ENCODE results near the gene APOE. TPM values are rescaled to one million over a fixed set of nuclear protein-coding genes. Genes with fewer than 3 reads are reported as not detected.

The APOE gene
- total RNA-seq, 1 experiment from 2014 or later = 3.3 TPM

DNA sequence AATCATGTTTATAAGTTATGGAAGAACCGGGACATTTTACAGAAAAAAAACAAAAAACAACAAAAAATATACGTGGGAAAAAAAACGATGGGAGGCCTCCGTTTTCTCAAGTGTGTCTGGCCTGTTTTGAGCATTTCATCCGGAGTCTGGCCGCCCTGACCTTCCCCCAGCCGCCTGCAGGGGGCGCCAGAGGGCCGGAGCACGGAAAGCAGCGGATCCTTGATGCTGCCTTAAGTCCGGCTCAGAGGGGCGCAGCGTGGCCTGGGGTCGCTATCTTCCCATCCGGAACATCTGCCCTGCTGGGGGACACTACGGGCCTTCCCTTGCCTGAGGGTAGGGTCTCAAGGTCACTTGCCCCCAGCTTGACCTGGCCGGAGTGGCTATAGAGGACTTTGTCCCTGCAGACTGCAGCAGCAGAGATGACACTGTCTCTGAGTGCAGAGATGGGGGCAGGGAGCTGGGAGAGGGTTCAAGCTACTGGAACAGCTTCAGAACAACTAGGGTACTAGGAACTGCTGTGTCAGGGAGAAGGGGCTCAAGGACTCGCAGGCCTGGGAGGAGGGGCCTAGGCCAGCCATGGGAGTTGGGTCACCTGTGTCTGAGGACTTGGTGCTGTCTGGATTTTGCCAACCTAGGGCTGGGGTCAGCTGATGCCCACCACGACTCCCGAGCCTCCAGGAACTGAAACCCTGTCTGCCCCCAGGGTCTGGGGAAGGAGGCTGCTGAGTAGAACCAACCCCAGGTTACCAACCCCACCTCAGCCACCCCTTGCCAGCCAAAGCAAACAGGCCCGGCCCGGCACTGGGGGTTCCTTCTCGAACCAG lies 1.8 kb upstream of the APOE start:
- no peak overlapping the region for H3K4me3 Mint-ChIP-seq (ENCODE audit: unreplicated experiment)
- peak; percentile 63 for DNase-seq (ENCODE audit: unreplicated experiment)
- H3K27ac Mint-ChIP-seq (ENCODE audit: low read depth, unreplicated experiment) = no peak overlapping the region
- H3K9me3 Mint-ChIP-seq (ENCODE audit: unreplicated experiment) = no peaks in the 10 kb centered on the region
- peaks cover 7% of the 10 kb centered on the region for H3K4me1 Mint-ChIP-seq (ENCODE audit: insufficient read depth, unreplicated experiment)
- ChIA-PET CTCF (interaction anchor here (0.6 to 3.9 kb wide), 24 partner anchors 9 to 1136 kb away, joined by 3 to 49 read pairs (median 4); partner anchors contain the start of genes APOC1 and TOMM40), POLR2A (interaction anchor here (0.7 to 1.3 kb wide), 4 partner anchors 11 to 171 kb away, joined by 3 to 4 read pairs (median 4); partner anchors contain the start of gene CLPTM1)
- peaks cover 10% of the 10 kb centered on the region for H3K27me3 Mint-ChIP-seq (ENCODE audit: insufficient read depth, unreplicated experiment)
- peaks cover 54% of the 10 kb centered on the region for H3K36me3 Mint-ChIP-seq (ENCODE audit: insufficient read depth, unreplicated experiment)
- BruUV-seq (replicated peaks) = no TSS peak
- intact Hi-C loops (cut with micrococcal nuclease) = loop anchor here (1.0 kb wide), 1 partner anchor 47 kb away; no protein-coding TSS in a partner anchor
- TF ChIP-seq, protein P1, sequence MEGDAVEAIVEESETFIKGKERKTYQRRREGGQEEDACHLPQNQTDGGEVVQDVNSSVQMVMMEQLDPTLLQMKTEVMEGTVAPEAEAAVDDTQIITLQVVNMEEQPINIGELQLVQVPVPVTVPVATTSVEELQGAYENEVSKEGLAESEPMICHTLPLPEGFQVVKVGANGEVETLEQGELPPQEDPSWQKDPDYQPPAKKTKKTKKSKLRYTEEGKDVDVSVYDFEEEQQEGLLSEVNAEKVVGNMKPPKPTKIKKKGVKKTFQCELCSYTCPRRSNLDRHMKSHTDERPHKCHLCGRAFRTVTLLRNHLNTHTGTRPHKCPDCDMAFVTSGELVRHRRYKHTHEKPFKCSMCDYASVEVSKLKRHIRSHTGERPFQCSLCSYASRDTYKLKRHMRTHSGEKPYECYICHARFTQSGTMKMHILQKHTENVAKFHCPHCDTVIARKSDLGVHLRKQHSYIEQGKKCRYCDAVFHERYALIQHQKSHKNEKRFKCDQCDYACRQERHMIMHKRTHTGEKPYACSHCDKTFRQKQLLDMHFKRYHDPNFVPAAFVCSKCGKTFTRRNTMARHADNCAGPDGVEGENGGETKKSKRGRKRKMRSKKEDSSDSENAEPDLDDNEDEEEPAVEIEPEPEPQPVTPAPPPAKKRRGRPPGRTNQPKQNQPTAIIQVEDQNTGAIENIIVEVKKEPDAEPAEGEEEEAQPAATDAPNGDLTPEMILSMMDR (IDR thresholded peaks at IDR 0.05; ENCODE audit: unreplicated experiment) = peak; percentile 97

DNA sequence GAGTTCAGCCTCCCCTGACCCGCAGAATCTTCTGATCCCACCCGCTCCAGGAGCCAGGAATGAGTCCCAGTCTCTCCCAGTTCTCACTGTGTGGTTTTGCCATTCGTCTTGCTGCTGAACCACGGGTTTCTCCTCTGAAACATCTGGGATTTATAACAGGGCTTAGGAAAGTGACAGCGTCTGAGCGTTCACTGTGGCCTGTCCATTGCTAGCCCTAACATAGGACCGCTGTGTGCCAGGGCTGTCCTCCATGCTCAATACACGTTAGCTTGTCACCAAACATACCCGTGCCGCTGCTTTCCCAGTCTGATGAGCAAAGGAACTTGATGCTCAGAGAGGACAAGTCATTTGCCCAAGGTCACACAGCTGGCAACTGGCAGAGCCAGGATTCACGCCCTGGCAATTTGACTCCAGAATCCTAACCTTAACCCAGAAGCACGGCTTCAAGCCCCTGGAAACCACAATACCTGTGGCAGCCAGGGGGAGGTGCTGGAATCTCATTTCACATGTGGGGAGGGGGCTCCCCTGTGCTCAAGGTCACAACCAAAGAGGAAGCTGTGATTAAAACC lies 1.1 kb upstream of the APOE start:
- POLR2A ChIA-PET = interaction anchor here (0.8 to 1.3 kb wide), 3 partner anchors 11 to 50 kb away, joined by 3 to 4 read pairs (median 3); partner anchors contain the start of gene CLPTM1
- no TSS peak for BruUV-seq (replicated peaks)

DNA sequence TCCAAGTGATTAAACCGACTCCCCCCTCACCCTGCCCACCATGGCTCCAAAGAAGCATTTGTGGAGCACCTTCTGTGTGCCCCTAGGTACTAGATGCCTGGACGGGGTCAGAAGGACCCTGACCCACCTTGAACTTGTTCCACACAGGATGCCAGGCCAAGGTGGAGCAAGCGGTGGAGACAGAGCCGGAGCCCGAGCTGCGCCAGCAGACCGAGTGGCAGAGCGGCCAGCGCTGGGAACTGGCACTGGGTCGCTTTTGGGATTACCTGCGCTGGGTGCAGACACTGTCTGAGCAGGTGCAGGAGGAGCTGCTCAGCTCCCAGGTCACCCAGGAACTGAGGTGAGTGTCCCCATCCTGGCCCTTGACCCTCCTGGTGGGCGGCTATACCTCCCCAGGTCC lies 2.0 kb downstream of the APOE start:
- TF ChIP-seq, protein P1 (IDR thresholded peaks at IDR 0.05; ENCODE audit: unreplicated experiment) = no peak
- ChIA-PET CTCF (interaction anchor here (0.6 to 1.5 kb wide), 4 partner anchors 9 to 47 kb away, joined by 3 to 5 read pairs (median 3); no protein-coding TSS in a partner anchor), POLR2A (interaction anchor here (0.9 to 1.1 kb wide), 2 partner anchors 17 to 47 kb away, joined by 3 read pairs; partner anchors contain the start of genes CLPTM1 and TOMM40)
- BruUV-seq (replicated peaks) = no TSS peak
- H3K9me3 Mint-ChIP-seq (ENCODE audit: unreplicated experiment) = no peaks in the 10 kb centered on the region
- DNase-seq (ENCODE audit: unreplicated experiment) = no peak
- H3K27me3 Mint-ChIP-seq (ENCODE audit: insufficient read depth, unreplicated experiment) = peaks cover 10% of the 10 kb centered on the region
- intact Hi-C loops (cut with micrococcal nuclease) = no loop called here
- H3K36me3 Mint-ChIP-seq (ENCODE audit: insufficient read depth, unreplicated experiment) = peaks cover 16% of the 10 kb centered on the region
- H3K27ac Mint-ChIP-seq (ENCODE audit: low read depth, unreplicated experiment) = no peak overlapping the region
- no peak overlapping the region for H3K4me3 Mint-ChIP-seq (ENCODE audit: unreplicated experiment)
- peaks cover 22% of the 10 kb centered on the region for H3K4me1 Mint-ChIP-seq (ENCODE audit: insufficient read depth, unreplicated experiment)

More for the DNA sequence above, 1.1 kb upstream of the APOE start:
- intact Hi-C loops (cut with micrococcal nuclease) = no loop called here
- peaks cover 47% of the 10 kb centered on the region for H3K36me3 Mint-ChIP-seq (ENCODE audit: insufficient read depth, unreplicated experiment)
- no peak for DNase-seq (ENCODE audit: unreplicated experiment)
- TF ChIP-seq, protein P1 (IDR thresholded peaks at IDR 0.05; ENCODE audit: unreplicated experiment) = peak; percentile 30
- H3K4me1 Mint-ChIP-seq (ENCODE audit: insufficient read depth, unreplicated experiment) = peaks cover 7% of the 10 kb centered on the region
- no peak overlapping the region for H3K4me3 Mint-ChIP-seq (ENCODE audit: unreplicated experiment)
- H3K27ac Mint-ChIP-seq (ENCODE audit: low read depth, unreplicated experiment) = no peak overlapping the region
- H3K27me3 Mint-ChIP-seq (ENCODE audit: insufficient read depth, unreplicated experiment) = peaks cover 10% of the 10 kb centered on the region
- CTCF ChIA-PET = interaction anchor here (0.6 to 3.9 kb wide), 21 partner anchors 8 to 216 kb away, joined by 3 to 49 read pairs (median 4); partner anchors contain the start of genes APOC1 and TOMM40
- no peaks in the 10 kb centered on the region for H3K9me3 Mint-ChIP-seq (ENCODE audit: unreplicated experiment)

Data from MCF 10A (cell line).